Muscle of leg (tissue), 11 donors: ENCODE data around the gene SHROOM2. TPM values are rescaled to one million over a fixed set of nuclear protein-coding genes. Genes with fewer than 3 reads are reported as not detected.

Experiments
- DNase-seq: peaks from one replicate; pipeline ENCODE4 v3.0.0; 2013
- H3K27ac ChIP-seq: one replicate; pipeline ENCODE4 v1.5.1; 2013; ENCODE audit warnings: mild to moderate bottlenecking, low read length, control low read depth
- H3K27me3 ChIP-seq: one replicate; pipeline ENCODE4 v1.6.1; 2013; ENCODE audit warnings: low read length; ENCODE audit not compliant: control insufficient read depth, insufficient read depth
- H3K36me3 ChIP-seq: one replicate; pipeline ENCODE4 v1.6.1; 2013; ENCODE audit warnings: low read length; ENCODE audit not compliant: control insufficient read depth, insufficient read depth
- H3K4me1 ChIP-seq: one replicate; pipeline ENCODE4 v1.6.1; 2013; ENCODE audit warnings: low read length; ENCODE audit not compliant: control insufficient read depth, insufficient read depth
- H3K4me3 ChIP-seq: one replicate; pipeline ENCODE4 v1.5.1; 2013; ENCODE audit warnings: low read length, control low read depth
- H3K9me3 ChIP-seq: replicated peaks from 2 replicates; pipeline ENCODE4 v1.6.1; 2013; ENCODE audit warnings: low read depth, low read length; ENCODE audit not compliant: control insufficient read depth
- WGBS: methylation state at CpG from one replicate; pipeline ENCODE4 v1.1.5; 2013; ENCODE audit warnings: missing lambda C conversion rate; ENCODE audit not compliant: insufficient coverage; 5-methylcytosine and 5-hydroxymethylcytosine counted together
- polyA plus RNA-seq, 8 donors: library from polyadenylated mRNA; unstranded; fragments of 120-200 nt; gene quantifications; one replicate each; pipeline versions ENCODE4 v1.2.1 to v1.2.3, GENCODE V29; 2013; ENCODE audit warnings: inconsistent platforms in 1 of 8, low replicate concordance in 1 of 8; ENCODE audit not compliant: insufficient read length in 8 of 8, insufficient read depth in 1 of 8
- total RNA-seq: library from RNA; stranded (reverse); fragments of 120-200 nt; gene quantifications from one replicate; pipeline ENCODE4 v1.2.4, GENCODE V29; 2013

SHROOM2 gene
- total and polyA plus RNA-seq, 9 donors = 0.84 to 3.7 (median 1.7) TPM

DNA sequence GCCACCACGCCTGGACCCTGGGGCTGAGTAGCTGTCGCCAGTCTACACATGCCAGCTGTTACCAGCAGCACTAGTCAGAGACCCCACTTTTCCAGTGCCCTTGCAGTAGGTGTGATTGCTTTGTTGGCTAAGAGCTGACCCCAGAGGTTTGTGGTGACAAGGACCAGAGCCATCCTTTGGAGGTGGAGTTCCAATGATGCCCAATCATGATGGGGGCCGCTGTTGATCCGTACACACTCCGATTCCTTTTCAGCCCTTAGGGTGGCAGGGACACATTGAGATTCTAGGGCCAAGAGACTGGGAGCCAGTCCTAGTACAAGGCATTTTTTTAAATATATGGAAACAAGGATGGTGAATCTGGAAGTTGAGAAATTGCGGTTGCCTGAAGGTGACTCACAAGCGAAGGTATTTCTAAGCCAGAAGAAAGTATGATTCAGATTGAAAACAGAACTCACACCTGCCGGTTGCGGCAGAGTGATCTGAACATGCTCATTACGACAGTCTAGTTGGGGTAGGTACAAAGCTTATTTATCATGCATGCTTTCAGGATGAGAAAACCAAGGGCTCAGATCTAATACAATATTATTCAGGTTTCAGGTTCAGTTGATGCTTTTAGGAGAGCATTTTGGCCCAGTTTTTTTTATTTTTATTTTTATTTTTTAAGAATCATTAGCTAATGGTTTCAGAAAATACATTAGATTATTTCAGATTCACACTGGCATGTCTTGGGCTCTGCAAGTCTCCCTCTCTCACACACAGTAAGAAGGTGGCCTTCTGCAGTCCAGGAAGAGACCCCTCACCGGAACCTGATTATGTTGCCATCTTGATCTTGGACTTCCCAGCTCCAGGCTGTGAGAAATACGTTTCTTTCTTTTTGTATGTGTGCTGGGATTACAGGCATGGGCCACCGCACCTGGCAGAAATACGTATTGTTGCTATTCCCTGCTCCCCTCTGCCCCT, 43.4 kb downstream of the SHROOM2 start:
- peaks cover 25% of the 10 kb centered on the region for H3K27me3 ChIP-seq
- no peaks in the 10 kb centered on the region for H3K9me3 ChIP-seq
- H3K27ac ChIP-seq = no peak overlapping the region
- 89% methylated on average over 5 of the region's 14 CpGs for WGBS
- no peak for DNase-seq
- H3K4me1 ChIP-seq = no peaks in the 10 kb centered on the region
- no peak overlapping the region for H3K4me3 ChIP-seq
- H3K36me3 ChIP-seq = no peaks in the 10 kb centered on the region

DNA sequence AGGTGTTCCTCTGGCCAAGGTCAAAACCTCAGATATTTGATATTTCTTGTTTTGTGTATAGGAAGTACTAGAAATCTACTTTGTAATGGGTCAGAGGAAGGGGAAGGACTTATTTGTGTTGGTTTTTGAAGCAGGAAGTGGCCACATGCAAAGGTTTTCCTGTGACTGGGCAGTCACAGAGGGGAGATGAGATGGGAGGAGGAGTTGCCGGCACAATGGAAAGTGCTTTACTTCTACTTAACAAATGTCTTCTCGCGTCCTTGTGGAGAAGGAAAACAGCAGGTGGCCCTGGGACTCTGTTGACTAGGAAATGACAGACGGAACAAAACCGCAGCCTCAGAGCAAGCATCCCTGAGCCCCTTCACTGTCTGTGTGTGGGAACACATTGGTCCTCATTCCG, 46.6 kb downstream of the SHROOM2 start:
- Histone ChIP-seq H3K27ac (no peak overlapping the region), H3K4me3 (no peak overlapping the region), H3K27me3 (peaks cover 27% of the 10 kb centered on the region), H3K9me3 (no peaks in the 10 kb centered on the region), H3K4me1 (no peaks in the 10 kb centered on the region), H3K36me3 (no peaks in the 10 kb centered on the region)
- DNase-seq = peak; percentile 26
- WGBS = 67% methylated on average over 1 of the region's 6 CpGs

DNA sequence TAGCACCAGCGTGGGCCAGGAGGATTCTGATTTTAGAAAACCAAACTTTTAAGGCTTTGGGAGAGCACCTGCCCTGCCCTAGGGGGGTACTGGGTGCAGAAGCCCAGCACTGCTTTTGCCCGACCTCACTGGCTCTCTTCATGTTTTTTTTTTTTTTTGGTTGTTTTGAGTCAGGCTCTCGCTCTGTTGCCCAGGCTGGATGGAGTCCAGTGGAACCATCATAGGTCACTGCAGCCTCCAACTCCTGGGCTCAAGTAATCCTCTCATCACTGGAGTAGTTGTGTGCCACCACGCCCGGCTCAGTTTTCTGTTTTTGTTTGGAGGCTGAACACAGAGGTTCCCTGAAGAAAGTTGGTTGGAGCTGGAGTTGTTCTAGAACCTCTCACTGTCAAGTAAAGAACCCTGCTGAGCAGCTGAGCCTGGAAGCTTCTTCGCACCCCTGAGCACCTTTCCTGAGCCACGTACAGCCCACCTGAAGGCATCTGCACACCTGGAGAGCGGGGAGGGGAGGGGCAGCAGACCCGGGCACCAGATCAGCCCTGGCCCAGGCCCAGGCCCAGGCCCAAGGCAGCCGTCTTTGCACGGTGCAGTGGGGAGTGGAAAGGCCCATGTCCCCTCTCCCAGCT, 49.5 kb downstream of the SHROOM2 start:
- H3K4me3 ChIP-seq = no peak overlapping the region

DNA sequence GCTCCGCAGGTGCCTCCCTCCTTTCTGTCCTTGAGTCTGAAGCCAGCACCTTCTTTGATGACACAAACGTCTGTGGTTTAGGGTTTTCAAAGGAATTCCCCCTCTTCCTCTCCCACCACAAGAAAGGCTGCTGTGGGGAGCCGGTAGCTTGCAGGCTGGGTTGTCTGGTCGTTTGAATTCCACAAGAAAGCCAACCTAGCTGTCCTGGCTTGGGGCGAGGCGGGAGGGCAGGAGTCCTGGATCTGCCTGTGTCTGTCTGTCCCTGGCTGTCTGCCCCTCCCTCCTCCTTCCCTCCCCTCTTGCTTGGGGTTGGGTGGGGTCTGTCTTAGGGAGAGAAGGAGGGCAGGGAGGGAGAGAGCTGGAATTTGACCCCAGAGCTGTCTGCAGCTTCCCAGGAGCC, 56.3 kb downstream of the SHROOM2 start:
- H3K9me3 ChIP-seq = no peaks in the 10 kb centered on the region

More for the DNA sequence above, 49.5 kb downstream of the SHROOM2 start:
- DNase-seq = no peak
- WGBS = 77% methylated on average over 6 of the region's 11 CpGs
- Histone ChIP-seq H3K9me3 (no peaks in the 10 kb centered on the region), H3K27me3 (peaks cover 24% of the 10 kb centered on the region), H3K4me1 (no peaks in the 10 kb centered on the region), H3K36me3 (no peaks in the 10 kb centered on the region), H3K27ac (no peak overlapping the region)

DNA sequence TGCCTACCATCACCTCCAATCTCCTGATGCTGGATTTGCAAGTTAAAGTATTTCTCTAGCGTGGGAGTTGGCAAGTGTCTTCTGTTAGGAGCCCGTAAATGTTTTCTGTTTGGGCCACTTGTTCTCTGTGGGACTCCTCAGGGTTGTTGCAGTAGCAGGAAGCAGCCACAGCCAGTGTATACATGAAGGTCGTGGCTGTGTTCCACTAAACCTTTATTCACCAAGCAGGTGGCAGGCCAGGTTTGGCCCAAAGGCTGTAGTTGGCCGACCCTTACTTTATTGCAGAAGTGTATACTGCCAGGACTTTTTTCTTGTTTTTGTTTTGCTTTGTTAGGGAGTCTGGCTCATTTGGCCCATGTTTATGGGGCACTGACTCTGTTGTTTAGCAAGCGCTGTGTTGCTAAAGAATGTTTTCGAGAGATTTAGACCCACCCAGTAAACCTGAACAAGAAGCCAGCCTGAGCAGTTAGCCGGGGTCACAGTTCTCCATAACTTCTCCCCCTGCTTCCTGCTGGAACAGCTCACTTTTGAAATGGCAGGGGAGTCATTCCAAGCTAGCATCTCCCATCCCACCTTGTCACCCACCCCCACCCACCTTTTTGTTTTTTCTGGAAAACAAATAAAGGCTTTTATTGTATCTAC, 58.8 kb downstream of the SHROOM2 start:
- WGBS = 38% methylated on average over 1 of the region's 7 CpGs
- Histone ChIP-seq H3K27ac (no peak overlapping the region), H3K9me3 (no peaks in the 10 kb centered on the region), H3K4me1 (peaks cover 3% of the 10 kb centered on the region), H3K27me3 (peaks cover 34% of the 10 kb centered on the region), H3K36me3 (no peaks in the 10 kb centered on the region), H3K4me3 (no peak overlapping the region)
- DNase-seq = no peak

More for the DNA sequence above, 56.3 kb downstream of the SHROOM2 start:
- Histone ChIP-seq H3K36me3 (no peaks in the 10 kb centered on the region), H3K4me1 (peaks cover 3% of the 10 kb centered on the region), H3K27ac (no peak overlapping the region), H3K4me3 (no peak overlapping the region), H3K27me3 (peaks cover 27% of the 10 kb centered on the region)
- WGBS = 8% methylated on average over 2 of the region's 6 CpGs
- DNase-seq = no peak

DNA sequence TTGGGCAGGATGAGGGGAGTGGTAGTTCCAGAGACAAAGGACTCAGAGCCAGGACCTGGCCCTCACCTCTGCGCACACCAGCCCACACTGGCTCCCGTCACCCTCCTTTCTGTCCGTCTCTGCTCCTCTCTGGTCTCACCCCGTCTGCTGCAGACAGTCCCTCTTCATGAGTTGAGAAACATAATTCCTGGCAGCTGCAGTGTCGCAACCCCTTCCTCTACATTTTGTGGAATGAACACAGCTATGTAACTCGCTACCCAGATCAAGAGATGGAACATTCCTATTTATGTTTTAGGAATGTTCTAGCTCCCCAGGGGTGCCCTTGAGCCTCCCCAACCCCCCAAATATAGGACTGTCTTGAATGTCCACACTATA, 59.3 kb downstream of the SHROOM2 start:
- no peak overlapping the region for H3K27ac ChIP-seq
- H3K4me3 ChIP-seq = no peak overlapping the region
- DNase-seq = no peak
- WGBS = no CpG with 5 or more reads among the region's 6 CpGs
- H3K4me1 ChIP-seq = peaks cover 3% of the 10 kb centered on the region
- H3K27me3 ChIP-seq = peaks cover 37% of the 10 kb centered on the region
- H3K9me3 ChIP-seq = no peaks in the 10 kb centered on the region
- H3K36me3 ChIP-seq = no peaks in the 10 kb centered on the region

DNA sequence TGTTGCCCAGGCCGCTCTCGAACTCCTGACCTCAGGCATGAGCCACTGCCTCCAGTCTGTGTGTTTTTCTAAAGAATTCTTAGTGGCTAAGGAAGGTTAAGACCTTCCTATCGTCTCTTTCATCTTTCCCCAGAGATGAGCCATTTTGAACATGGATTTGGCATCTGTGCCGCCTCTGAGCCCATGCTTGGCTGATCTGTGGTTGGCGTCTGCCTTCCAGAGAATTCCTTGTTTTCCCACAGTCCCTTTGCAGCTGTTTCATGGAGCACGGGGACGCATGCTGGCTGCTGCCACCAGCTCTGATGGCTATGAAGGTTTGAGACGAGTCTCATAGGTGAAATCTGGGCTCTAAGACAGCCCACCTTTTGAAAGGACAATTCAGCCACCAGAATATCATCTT, 60.4 kb downstream of the SHROOM2 start:
- H3K9me3 ChIP-seq = no peaks in the 10 kb centered on the region
- H3K4me1 ChIP-seq = peaks cover 3% of the 10 kb centered on the region
- H3K27me3 ChIP-seq = peaks cover 34% of the 10 kb centered on the region
- no peaks in the 10 kb centered on the region for H3K36me3 ChIP-seq
- DNase-seq = no peak
- H3K4me3 ChIP-seq = no peak overlapping the region
- WGBS = 70% methylated on average over 2 of the region's 8 CpGs
- no peak overlapping the region for H3K27ac ChIP-seq

DNA sequence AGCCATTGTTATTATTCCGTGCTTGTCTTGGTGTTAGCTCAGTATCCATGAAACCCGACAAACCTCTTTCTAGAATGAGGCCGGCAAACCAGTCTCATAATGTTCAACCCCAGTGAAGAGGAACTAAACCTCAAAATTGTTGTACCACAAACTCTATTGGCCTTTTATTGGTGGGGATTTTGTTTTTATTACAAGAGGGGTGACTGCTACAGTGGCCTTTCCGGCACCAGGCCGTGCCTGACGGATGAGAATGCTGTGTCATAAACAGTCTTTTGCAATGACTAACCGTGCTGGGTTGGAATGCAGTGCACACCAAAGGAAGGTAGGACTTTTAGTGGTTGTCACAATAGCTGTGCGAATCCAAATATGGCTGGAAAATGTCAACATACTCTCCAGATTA, 60.8 kb downstream of the SHROOM2 start:
- DNase-seq = no peak
- H3K4me1 ChIP-seq = peaks cover 3% of the 10 kb centered on the region
- H3K27ac ChIP-seq = no peak overlapping the region
- no peaks in the 10 kb centered on the region for H3K36me3 ChIP-seq
- H3K4me3 ChIP-seq = no peak overlapping the region
- 60% methylated on average over 6 of the region's 8 CpGs for WGBS
- H3K27me3 ChIP-seq = peaks cover 36% of the 10 kb centered on the region
- H3K9me3 ChIP-seq = no peaks in the 10 kb centered on the region

DNA sequence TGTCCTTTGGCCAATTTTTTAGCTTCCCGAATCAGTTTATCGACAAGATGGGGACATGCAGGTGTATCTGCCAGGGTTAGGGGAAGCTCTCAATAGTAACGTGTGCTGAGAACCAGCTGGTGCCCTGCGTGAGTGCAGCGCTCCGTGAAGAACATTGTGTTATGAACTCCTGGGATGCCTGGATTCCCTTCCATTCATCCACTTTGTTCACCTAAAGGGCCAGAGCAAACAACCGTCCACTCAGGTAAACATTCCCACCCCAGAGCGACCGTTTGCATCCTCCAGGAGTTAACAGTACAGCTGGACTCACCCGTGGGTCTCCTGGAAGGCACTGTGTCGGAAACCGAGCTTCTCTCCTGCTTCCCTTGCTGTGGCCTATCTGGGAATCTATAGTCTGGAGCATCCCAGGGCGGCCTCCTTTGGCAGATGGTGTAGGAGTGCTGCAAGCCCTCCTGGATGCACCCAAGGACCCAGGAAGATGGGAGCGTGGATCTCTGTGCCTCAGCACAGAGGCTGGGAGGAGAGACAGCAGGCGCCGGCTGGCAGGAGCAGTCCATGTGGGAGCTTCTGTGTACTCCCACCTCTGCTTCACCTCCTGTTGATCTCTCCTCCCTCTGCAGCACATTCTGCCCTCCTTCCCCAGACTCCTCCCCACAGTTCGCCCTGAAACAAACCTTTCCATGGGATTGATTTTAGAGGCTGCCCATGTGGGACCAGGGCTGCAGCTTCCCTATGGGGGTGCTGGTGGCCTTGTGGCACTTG, 62.7 kb downstream of the SHROOM2 start:
- Histone ChIP-seq H3K27me3 (peaks cover 31% of the 10 kb centered on the region), H3K9me3 (no peaks in the 10 kb centered on the region), H3K27ac (no peak overlapping the region), H3K36me3 (no peaks in the 10 kb centered on the region), H3K4me3 (no peak overlapping the region), H3K4me1 (peaks cover 3% of the 10 kb centered on the region)
- DNase-seq = no peak
- WGBS = 80% methylated on average over 14 of the region's 17 CpGs
